Measurements from ENCODE around the gene HS3ST5. TPM values are rescaled to one million over a fixed set of nuclear protein-coding genes. Genes with fewer than 3 reads are reported as not detected.

Gene HS3ST5
- total and polyA plus RNA-seq, 7 donors, result 0.28 to 1.1 (median 0.36) TPM; not detected in 2

DNA sequence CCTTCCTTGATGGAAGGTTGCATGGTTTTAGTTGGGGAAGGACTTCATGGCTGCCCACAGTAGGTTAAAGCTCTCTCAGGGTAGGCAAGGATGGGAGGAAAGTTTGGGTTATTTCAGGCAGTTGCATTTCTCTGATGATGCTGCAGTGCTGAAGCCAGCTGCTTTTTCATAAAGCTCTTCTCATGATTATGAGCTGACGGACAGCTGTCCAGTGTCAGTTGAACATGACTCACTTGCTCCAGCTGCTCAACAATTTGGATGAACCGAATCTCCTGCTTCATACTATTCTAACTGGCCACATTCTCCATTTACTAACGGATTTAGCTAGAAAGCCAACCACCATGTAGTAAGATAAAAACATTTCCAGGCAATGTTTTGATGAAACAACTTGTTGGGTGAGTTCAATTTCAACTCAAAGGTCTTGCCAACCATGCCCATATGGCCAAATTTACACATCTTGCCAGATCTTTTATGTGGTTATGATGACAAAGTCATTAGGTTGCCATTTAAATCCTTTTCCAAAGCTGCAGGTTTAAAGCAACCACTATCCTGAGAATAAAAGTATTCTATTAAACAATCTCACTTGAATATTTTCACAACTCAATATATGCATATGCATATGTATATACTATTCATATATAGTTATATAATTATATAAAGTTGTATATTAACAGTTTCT is 125.9 kb downstream of the HS3ST5 start:
- DNase-seq, result no peak
- Histone ChIP-seq H3K27ac (no peak overlapping the region), H3K4me1 (no peaks in the 10 kb centered on the region), H3K9me3 (no peaks in the 10 kb centered on the region), H3K36me3 (no peaks in the 10 kb centered on the region), H3K27me3 (no peaks in the 10 kb centered on the region), H3K4me3 (no peak overlapping the region)
- no peak for TF ChIP-seq POLR2AphosphoS5 (IDR thresholded peaks at IDR 0.05)
- TF ChIP-seq CTCF (IDR thresholded peaks at IDR 0.05), result no peak
- no peak for TF ChIP-seq EP300 (IDR thresholded peaks at IDR 0.05)
- no peak for TF ChIP-seq POLR2A (IDR thresholded peaks at IDR 0.05)
- intact Hi-C loops (cut with DNase I), result no loop called here
- WGBS, 2 donors, result 70 to 81% methylated on average over 3 of the region's 3 CpGs

- 82% methylated on average over 4 of the region's 4 CpGs for WGBS, 2 donors
- TF ChIP-seq POLR2AphosphoS5 (IDR thresholded peaks at IDR 0.05) (no peak), POLR2A (IDR thresholded peaks at IDR 0.05) (no peak), EP300 (IDR thresholded peaks at IDR 0.05) (no peak), CTCF (IDR thresholded peaks at IDR 0.05) (no peak)
- intact Hi-C loops (cut with DNase I), result no loop called here
- no peak for DNase-seq
- Histone ChIP-seq H3K4me1 (no peaks in the 10 kb centered on the region), H3K27me3 (no peaks in the 10 kb centered on the region), H3K36me3 (no peaks in the 10 kb centered on the region), H3K9me3 (no peaks in the 10 kb centered on the region), H3K27ac (no peak overlapping the region), H3K4me3 (no peak overlapping the region)
Observed at GRCh38 chr6:114210467-114210866, 132.4 kb downstream of the HS3ST5 start.

DNA sequence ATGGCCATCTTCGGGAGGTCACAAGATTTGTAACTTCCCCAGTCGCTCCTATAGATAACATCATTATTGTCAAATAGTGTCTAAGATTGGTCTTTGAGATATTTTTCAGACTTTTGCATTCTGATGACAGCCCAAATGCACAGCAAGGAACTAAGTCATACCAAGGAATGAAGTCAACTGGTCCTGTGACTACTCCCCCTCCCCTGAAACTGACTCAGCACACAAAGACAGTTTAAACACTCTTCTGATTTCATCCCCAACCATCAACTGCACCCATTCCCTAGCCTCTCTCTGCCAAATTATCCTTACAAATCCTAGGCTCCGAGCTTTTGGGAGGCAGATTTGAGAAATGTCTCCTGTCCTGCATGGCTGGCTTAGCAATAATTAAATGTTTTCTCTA is 139.4 kb downstream of the HS3ST5 start:
- WGBS, 2 donors, result 80 to 84% methylated on average over 3 of the region's 3 CpGs
- Histone ChIP-seq H3K27me3 (no peaks in the 10 kb centered on the region), H3K4me3 (no peak overlapping the region), H3K4me1 (no peaks in the 10 kb centered on the region), H3K36me3 (no peaks in the 10 kb centered on the region), H3K27ac (no peak overlapping the region), H3K9me3 (no peaks in the 10 kb centered on the region)
- intact Hi-C loops (cut with DNase I), result no loop called here
- TF ChIP-seq POLR2AphosphoS5 (IDR thresholded peaks at IDR 0.05) (no peak), CTCF (IDR thresholded peaks at IDR 0.05) (no peak), EP300 (IDR thresholded peaks at IDR 0.05) (no peak), POLR2A (IDR thresholded peaks at IDR 0.05) (no peak)
- no peak for DNase-seq

- intact Hi-C loops (cut with DNase I), result no loop called here
Observed at GRCh38 chr6:114202389-114202788, 140.4 kb downstream of the HS3ST5 start.

More at GRCh38 chr6:114202389-114202788, 140.4 kb downstream of the HS3ST5 start:
- DNase-seq, result no peak
- H3K4me3 ChIP-seq, result no peak overlapping the region
- no peaks in the 10 kb centered on the region for H3K4me1 ChIP-seq
- H3K36me3 ChIP-seq, result no peaks in the 10 kb centered on the region
- H3K27ac ChIP-seq, result no peak overlapping the region
- H3K9me3 ChIP-seq, result no peaks in the 10 kb centered on the region
- TF ChIP-seq CTCF (IDR thresholded peaks at IDR 0.05) (no peak), POLR2A (IDR thresholded peaks at IDR 0.05) (no peak), EP300 (IDR thresholded peaks at IDR 0.05) (no peak), POLR2AphosphoS5 (IDR thresholded peaks at IDR 0.05) (no peak)
- H3K27me3 ChIP-seq, result no peaks in the 10 kb centered on the region

Data from sigmoid colon (tissue), 7 donors.